Heart left ventricle (tissue), 13 donors: Measurements from ENCODE around the gene CLINT1.

Experiments used
- POLR2A ChIP-seq, 2 donors: fragments of 450-650 bp; IDR thresholded peaks; one replicate each; pipeline ENCODE4 v1.6.1; 2017; ENCODE audit warnings: antibody characterized with exemption in 2 of 2, mild to moderate bottlenecking in 2 of 2, moderate library complexity in 2 of 2
- TF ChIP-seq, protein P1 (sequence below), 12 donors: fragments of 200-600 bp; sonication (generic) in 4 of 12; IDR thresholded peaks; one replicate each; pipeline versions ENCODE4 v1.5.0 to v1.8.0; 2018 to 2022; ENCODE audit warnings: antibody characterized with exemption in 12 of 12, mild to moderate bottlenecking in 5 of 12
- donor health status: ischemic (EF 13 %, LVEDD 7.1; RV severe dilation, severe dysfunction).
- donor health status: DM: no; HTN: yes; CAD: no.
- donor health status: DM: no; HTN: no; CAD: no.
- donor health status: ischemic (EF 25% LVEDD 6.9; RV normal size, moderate dysfunction).
- donor health status: ischemic (EF 25% LVEDD 5.7; RV mildly dilated, moderate dysfunction).
- donor health status: ischemic (EF 35%, LVEDD 5.7; RV mildly dilated, moderate dysfunction).
- donor health status: nonischemic (EF 11% LVEDD 7.7; RV severe dilation, severe dysfunction).
- donor health status: DM: yes; HTN: yes; CAD: no.
- donor health status: PGD.
- donor health status: ischemic (EF 29% LVEDD 5.4; RV normal size, mild dysfunction).
- donor health status: nonischemic (EF 23%, LVEDD 6.1; RV moderate dilation, normal function).

DNA sequence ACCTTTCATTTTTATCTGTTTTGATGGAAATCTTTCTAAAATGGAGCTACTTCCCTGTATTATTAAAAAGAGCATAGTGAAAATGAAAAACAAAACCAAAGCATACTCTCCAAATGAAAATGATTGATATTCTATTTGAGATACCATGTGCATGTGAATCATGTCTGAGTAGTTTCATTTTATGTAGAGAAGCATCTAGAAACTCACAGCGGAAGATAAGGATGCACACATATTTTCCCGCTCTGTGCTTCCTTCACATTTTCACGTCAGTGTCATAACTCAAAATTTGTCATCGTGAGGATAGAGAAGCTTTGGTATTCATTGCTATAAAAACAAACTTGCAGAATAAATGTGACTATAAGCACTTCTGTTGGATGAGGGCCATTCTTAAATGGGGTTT lies 34.0 kb upstream of the CLINT1 start:
- TF ChIP-seq POLR2A (IDR thresholded peaks at IDR 0.05), result no peak
- TF ChIP-seq, protein P1, sequence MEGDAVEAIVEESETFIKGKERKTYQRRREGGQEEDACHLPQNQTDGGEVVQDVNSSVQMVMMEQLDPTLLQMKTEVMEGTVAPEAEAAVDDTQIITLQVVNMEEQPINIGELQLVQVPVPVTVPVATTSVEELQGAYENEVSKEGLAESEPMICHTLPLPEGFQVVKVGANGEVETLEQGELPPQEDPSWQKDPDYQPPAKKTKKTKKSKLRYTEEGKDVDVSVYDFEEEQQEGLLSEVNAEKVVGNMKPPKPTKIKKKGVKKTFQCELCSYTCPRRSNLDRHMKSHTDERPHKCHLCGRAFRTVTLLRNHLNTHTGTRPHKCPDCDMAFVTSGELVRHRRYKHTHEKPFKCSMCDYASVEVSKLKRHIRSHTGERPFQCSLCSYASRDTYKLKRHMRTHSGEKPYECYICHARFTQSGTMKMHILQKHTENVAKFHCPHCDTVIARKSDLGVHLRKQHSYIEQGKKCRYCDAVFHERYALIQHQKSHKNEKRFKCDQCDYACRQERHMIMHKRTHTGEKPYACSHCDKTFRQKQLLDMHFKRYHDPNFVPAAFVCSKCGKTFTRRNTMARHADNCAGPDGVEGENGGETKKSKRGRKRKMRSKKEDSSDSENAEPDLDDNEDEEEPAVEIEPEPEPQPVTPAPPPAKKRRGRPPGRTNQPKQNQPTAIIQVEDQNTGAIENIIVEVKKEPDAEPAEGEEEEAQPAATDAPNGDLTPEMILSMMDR (IDR thresholded peaks at IDR 0.05), result no peak
